Kidney capillary endothelial cell (primary cell): ENCODE results near the gene FAM151B.

Source experiments
- DNase-seq: peaks from one replicate; pipeline ENCODE4 v3.0.0-alpha.2; 2018; ENCODE audit warnings: low spot score

FAM151B gene

DNA sequence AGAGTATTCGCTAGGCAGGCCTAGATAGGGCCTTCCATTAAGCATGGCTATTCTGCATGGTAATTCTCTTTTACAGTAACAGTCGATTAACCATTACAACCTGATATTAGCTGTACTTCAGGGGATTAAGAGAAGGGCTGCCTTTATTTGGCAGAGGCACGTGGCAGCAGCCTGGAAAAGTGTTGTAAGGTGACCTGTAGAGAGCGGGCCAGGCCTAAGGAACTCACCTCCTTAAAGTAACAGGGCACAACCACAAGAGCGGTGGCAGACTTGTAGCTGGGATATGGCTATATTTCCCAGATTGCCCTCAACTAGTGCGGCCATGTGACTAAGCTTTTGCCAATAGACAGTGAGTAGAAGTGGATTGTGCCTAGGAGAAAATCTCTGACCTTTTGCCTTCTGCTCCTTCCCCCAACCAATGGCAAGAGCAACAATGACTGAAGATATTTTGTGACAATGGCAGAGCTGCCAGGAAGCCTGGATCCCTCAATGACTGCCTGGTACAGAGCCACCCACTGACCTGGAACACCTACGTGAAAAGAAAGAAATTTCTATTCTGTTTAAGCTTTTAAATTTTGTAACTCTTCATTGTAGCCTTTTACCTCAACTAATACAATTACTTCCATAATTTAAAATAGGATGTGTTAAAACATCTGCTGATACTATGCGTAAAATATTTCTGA is 101.1 kb downstream of the FAM151B start:
- DNase-seq, result no peak

DNA sequence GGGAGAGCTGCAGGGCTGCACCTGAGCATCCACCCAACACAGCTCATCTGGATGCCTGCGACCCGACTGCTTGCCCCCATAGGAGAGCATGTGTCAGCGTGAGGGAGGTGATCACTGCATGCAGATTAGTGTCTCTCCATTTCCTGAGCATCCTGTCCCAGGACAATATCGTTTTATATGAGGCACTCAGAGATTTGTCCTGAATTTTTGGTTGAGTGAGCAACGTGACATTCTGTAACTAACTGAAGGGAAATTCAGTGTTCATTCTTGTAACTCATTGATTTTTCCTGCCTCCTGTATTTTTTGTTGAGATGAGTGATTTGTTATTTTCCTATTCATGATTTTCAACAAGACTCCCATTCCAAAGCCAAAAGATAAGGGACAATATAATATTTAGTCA is 102.9 kb downstream of the FAM151B start:
- DNase-seq, result no peak

DNA sequence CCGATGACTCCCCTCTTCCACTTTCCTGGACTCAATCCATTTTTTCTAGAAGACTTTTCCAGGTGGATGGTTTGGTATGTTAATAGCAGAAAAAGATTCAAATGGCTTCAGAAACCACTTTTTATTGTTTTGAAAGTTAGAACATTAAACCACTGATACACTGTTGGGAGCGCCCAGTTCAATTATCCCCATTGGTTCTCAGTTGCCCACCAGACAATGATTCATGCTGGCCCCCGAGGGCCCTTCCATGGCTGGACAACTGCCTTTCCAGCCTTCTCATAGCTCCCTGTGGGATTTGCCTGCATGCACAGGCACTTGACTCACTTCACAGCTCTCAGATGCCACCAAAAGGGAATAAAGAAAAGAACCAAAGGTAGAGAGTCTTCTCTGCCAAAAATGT is 103.5 kb downstream of the FAM151B start:
- no peak for DNase-seq

DNA sequence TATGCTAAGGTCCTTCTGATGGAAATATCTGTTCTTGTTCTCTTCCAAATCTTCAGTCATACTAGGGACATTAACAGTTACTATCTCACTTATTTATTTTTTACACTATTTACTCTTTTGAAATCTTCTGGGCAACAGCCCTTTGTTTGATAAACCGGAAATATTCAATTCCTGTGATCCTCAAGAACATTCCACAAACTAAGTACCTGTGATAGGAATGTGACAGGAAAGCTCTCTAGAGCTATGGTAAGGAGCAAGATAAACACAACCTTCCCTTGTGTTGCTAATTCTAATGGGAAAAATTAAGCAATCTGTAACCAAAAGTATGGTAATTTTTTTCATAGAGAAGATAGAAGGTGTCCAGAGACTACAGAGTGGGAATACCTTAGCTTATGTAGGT is 104.2 kb downstream of the FAM151B start:
- no peak for DNase-seq
